Endodermal cell (in vitro differentiated cells): ENCODE measurements around the gene RIN3. TPM values are rescaled to one million over a fixed set of nuclear protein-coding genes. Genes with fewer than 3 reads are reported as not detected.

Experiments
- DNase-seq: peaks from one replicate; pipeline ENCODE4 v3.0.0-alpha.2; 2017
- H3K27ac ChIP-seq: 2 replicates; pipeline ENCODE4 v1.5.1; 2013; ENCODE audit warnings: mild to moderate bottlenecking, low read depth, low read length, moderate library complexity
- H3K27me3 ChIP-seq: 2 replicates; pipeline ENCODE4 v1.6.1; 2013; ENCODE audit warnings: mild to moderate bottlenecking, low read length, moderate library complexity; ENCODE audit not compliant: insufficient read depth, control insufficient read depth, poor library complexity, severe bottlenecking
- H3K36me3 ChIP-seq: 2 replicates; pipeline ENCODE4 v1.7.0; 2013; ENCODE audit warnings: mild to moderate bottlenecking, low read length, moderate library complexity; ENCODE audit not compliant: control insufficient read depth, insufficient read depth
- H3K4me1 ChIP-seq: one replicate; pipeline ENCODE4 v1.7.0; 2013; ENCODE audit warnings: low read length; ENCODE audit not compliant: control insufficient read depth, insufficient read depth
- H3K4me3 ChIP-seq: 2 replicates; pipeline ENCODE4 v1.5.1; 2013; ENCODE audit warnings: mild to moderate bottlenecking, low read length, moderate library complexity
- H3K9ac ChIP-seq: 2 replicates; pipeline ENCODE4 v1.6.1; 2013; ENCODE audit warnings: mild to moderate bottlenecking, low read length, moderate library complexity; ENCODE audit not compliant: poor library complexity, severe bottlenecking; ENCODE audit errors: extremely low read depth
- H3K9me3 ChIP-seq: 2 replicates; pipeline ENCODE4 v1.6.1; 2013; ENCODE audit warnings: mild to moderate bottlenecking, low read length, moderate library complexity; ENCODE audit not compliant: control insufficient read depth
- H3K27ac Mint-ChIP-seq: 2 replicates; pipeline ENCODE4 v1.8.0; 2020; ENCODE audit warnings: mixed read lengths
- H3K27me3 Mint-ChIP-seq: 2 replicates; pipeline ENCODE4 v1.8.0; 2021; ENCODE audit warnings: mild to moderate bottlenecking, mixed read lengths; ENCODE audit not compliant: insufficient read depth
- H3K36me3 Mint-ChIP-seq: 2 replicates; pipeline ENCODE4 v1.8.0; 2020; ENCODE audit warnings: low read depth, mixed read lengths
- H3K4me1 Mint-ChIP-seq: 2 replicates; pipeline ENCODE4 v1.8.0; 2020; ENCODE audit warnings: mixed read lengths
- H3K4me3 Mint-ChIP-seq: 2 replicates; pipeline ENCODE4 v1.8.0; 2020; ENCODE audit warnings: mild to moderate bottlenecking, moderate library complexity, mixed read lengths
- H3K9me3 Mint-ChIP-seq: 2 replicates; pipeline ENCODE4 v1.8.0; 2020; ENCODE audit warnings: mild to moderate bottlenecking, mixed read lengths
- WGBS, 2 experiments: methylation state at CpG; one replicate each; pipeline versions ENCODE4 v1.1.5 to v1.1.7; 2013; ENCODE audit warnings: missing lambda C conversion rate in 2 of 2, mixed read lengths in 1 of 2; ENCODE audit not compliant: insufficient coverage in 1 of 2, insufficient read length in 1 of 2; 5-methylcytosine and 5-hydroxymethylcytosine counted together
- total RNA-seq, 2 donors: library from RNA; stranded (reverse); fragmentation: NEBNext Ultra II Directional in 1 of 2; extraction: Animal tissue kit (Norgen Biotek cat#: 25700) in 1 of 2; gene quantifications; 2 replicates in 1 of 2; 3 replicates in 1 of 2; pipeline ENCODE4 v1.2.1, GENCODE V29; 2021
- TF ChIP-seq, protein P1 (sequence below): fragments of 200-600 bp; sonication (generic); conservative IDR thresholded peaks from 2 replicates; pipeline ENCODE4 v1.5.0; 2021; ENCODE audit warnings: antibody characterized with exemption, mild to moderate bottlenecking

The RIN3 gene
- total RNA-seq, 2 donors from 2014 or later = 5.2 to 6.0 TPM

DNA sequence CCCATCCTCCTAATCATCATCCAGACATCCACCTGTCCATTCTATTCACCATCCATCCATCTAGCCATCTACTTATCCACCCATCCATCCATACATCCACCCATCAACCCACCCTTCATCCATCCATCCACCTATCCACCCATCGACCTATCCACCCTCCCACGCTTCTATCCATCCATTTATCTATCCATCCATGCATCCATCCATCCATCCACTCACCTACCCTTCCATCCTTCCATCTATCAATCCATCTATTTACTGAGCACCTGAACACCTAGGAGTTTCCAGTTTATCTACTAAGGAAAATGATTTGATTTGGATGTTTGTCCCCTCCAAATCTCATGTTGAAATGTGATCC lies 7.5 kb downstream of the RIN3 start:
- no peak overlapping the region for H3K9ac ChIP-seq
- no peak for DNase-seq
- H3K27me3 ChIP-seq = peaks cover 5% of the 10 kb centered on the region
- H3K27me3 Mint-ChIP-seq = peaks cover 15% of the 10 kb centered on the region
- H3K9me3 ChIP-seq = no peaks in the 10 kb centered on the region
- H3K27ac ChIP-seq = no peak overlapping the region
- no peaks in the 10 kb centered on the region for H3K4me1 Mint-ChIP-seq
- TF ChIP-seq, protein P1, sequence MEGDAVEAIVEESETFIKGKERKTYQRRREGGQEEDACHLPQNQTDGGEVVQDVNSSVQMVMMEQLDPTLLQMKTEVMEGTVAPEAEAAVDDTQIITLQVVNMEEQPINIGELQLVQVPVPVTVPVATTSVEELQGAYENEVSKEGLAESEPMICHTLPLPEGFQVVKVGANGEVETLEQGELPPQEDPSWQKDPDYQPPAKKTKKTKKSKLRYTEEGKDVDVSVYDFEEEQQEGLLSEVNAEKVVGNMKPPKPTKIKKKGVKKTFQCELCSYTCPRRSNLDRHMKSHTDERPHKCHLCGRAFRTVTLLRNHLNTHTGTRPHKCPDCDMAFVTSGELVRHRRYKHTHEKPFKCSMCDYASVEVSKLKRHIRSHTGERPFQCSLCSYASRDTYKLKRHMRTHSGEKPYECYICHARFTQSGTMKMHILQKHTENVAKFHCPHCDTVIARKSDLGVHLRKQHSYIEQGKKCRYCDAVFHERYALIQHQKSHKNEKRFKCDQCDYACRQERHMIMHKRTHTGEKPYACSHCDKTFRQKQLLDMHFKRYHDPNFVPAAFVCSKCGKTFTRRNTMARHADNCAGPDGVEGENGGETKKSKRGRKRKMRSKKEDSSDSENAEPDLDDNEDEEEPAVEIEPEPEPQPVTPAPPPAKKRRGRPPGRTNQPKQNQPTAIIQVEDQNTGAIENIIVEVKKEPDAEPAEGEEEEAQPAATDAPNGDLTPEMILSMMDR = no peak
- no peak overlapping the region for H3K4me3 Mint-ChIP-seq
- no peak overlapping the region for H3K27ac Mint-ChIP-seq
- no peaks in the 10 kb centered on the region for H3K36me3 Mint-ChIP-seq
- WGBS, 2 experiments = 86 to 100% methylated on average over 2 of the region's 2 CpGs
- no peak overlapping the region for H3K4me3 ChIP-seq
- H3K9me3 Mint-ChIP-seq = no peaks in the 10 kb centered on the region
- no peaks in the 10 kb centered on the region for H3K4me1 ChIP-seq
- H3K36me3 ChIP-seq = no peaks in the 10 kb centered on the region

DNA sequence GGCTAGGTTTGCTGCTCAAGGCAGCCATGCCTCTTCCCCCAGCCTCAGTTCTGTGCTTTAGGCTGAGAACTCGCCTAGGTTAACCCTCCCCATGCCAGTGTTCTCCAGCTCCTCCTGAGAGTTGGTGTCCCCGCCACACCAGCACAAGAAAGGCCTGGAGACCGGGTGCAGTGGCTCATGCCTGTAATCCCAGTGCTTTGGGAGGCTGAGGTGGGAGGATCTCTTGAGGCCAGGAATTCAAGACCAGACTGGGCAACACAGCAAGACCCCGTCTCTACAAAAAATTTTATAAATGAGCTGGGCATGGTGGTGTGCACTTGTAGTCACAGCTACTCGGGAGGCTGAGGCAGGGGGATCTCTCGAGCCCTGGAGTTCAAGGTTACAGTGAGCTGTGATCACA lies 10.2 kb downstream of the RIN3 start:
- no peak overlapping the region for H3K4me3 ChIP-seq
- Mint-ChIP-seq H3K9me3 (no peaks in the 10 kb centered on the region), H3K4me1 (no peaks in the 10 kb centered on the region), H3K27me3 (no peaks in the 10 kb centered on the region), H3K4me3 (no peak overlapping the region), H3K27ac (no peak overlapping the region), H3K36me3 (no peaks in the 10 kb centered on the region)
- H3K27me3 ChIP-seq = no peaks in the 10 kb centered on the region
- H3K9ac ChIP-seq = no peak overlapping the region
- H3K36me3 ChIP-seq = no peaks in the 10 kb centered on the region
- H3K4me1 ChIP-seq = no peaks in the 10 kb centered on the region
- no peak overlapping the region for H3K27ac ChIP-seq
- 78 to 90% methylated on average over 3 to 6 of the region's 6 CpGs for WGBS, 2 experiments
- DNase-seq = no peak
- no peaks in the 10 kb centered on the region for H3K9me3 ChIP-seq
- TF ChIP-seq, protein P1 = no peak

DNA sequence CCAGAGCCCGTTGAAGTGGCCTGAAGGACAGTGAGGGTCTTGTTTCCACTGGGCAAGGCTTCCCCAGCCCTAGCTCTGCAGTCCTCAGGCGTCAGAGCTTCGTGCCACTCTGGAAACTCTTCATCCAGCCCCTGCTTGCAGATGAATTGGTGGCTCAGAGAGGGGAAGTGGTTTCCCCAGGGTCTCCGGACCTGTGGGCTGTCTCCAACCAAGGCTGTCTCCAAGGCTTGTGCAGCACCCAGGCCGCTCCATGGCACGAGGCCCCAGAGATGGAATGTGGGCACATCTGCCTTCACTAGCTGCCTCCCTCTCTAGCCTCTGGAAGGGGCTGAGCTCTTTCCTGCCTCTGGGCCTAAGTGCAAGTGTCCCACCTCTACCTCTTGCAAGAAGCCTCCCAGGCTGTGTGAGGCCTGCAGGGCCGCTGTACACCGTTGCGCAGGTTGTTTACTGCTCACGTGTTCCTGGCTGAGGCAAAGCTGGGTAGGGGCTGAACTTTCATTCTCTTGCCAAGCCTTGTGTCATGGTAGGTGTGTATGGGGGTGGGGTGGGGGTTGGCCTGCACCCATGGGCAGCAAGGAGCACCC lies 11.1 kb downstream of the RIN3 start:
- no peaks in the 10 kb centered on the region for H3K27me3 Mint-ChIP-seq
- no peaks in the 10 kb centered on the region for H3K27me3 ChIP-seq
- H3K27ac ChIP-seq = no peak overlapping the region
- H3K4me3 ChIP-seq = no peak overlapping the region
- TF ChIP-seq, protein P1 = no peak
- WGBS, 2 experiments = 83 to 91% methylated on average over 1 to 10 of the region's 10 CpGs
- H3K4me1 Mint-ChIP-seq = no peaks in the 10 kb centered on the region
- H3K36me3 Mint-ChIP-seq = no peaks in the 10 kb centered on the region
- no peak overlapping the region for H3K9ac ChIP-seq
- H3K9me3 Mint-ChIP-seq = no peaks in the 10 kb centered on the region
- H3K27ac Mint-ChIP-seq = no peak overlapping the region
- H3K36me3 ChIP-seq = no peaks in the 10 kb centered on the region
- no peak for DNase-seq
- H3K9me3 ChIP-seq = no peaks in the 10 kb centered on the region
- no peaks in the 10 kb centered on the region for H3K4me1 ChIP-seq
- H3K4me3 Mint-ChIP-seq = no peak overlapping the region
